Fibroblast of pulmonary artery (primary cell): Measurements from ENCODE around the gene COL12A1.

Experiments used
- DNase-seq: peaks from one replicate; pipeline ENCODE4 v3.0.0-alpha.2; 2010; ENCODE audit warnings: low read depth
- H3K4me3 ChIP-seq: replicated peaks from 2 replicates; pipeline ENCODE4 v1.5.1; 2011; ENCODE audit warnings: low read depth, mild to moderate bottlenecking, control low read depth, low read length, moderate library complexity
- TF ChIP-seq, protein P1 (sequence below): IDR thresholded peaks from 2 replicates; pipeline ENCODE4 v1.5.1; 2011; ENCODE audit warnings: mild to moderate bottlenecking, control low read depth, low read length, inconsistent platforms; ENCODE audit errors: missing control alignments

COL12A1 gene

GRCh38 chr6:75145211-75145610 is 60.6 kb downstream of the COL12A1 start:
- TF ChIP-seq, protein P1, sequence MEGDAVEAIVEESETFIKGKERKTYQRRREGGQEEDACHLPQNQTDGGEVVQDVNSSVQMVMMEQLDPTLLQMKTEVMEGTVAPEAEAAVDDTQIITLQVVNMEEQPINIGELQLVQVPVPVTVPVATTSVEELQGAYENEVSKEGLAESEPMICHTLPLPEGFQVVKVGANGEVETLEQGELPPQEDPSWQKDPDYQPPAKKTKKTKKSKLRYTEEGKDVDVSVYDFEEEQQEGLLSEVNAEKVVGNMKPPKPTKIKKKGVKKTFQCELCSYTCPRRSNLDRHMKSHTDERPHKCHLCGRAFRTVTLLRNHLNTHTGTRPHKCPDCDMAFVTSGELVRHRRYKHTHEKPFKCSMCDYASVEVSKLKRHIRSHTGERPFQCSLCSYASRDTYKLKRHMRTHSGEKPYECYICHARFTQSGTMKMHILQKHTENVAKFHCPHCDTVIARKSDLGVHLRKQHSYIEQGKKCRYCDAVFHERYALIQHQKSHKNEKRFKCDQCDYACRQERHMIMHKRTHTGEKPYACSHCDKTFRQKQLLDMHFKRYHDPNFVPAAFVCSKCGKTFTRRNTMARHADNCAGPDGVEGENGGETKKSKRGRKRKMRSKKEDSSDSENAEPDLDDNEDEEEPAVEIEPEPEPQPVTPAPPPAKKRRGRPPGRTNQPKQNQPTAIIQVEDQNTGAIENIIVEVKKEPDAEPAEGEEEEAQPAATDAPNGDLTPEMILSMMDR: no peak
- DNase-seq: no peak
- no peak overlapping the region for H3K4me3 ChIP-seq

- DNase-seq: no peak
- no peak overlapping the region for H3K4me3 ChIP-seq
- TF ChIP-seq, protein P1: no peak
Measured at GRCh38 chr6:75144386-75144785, 61.5 kb downstream of the COL12A1 start.

GRCh38 chr6:75143191-75143590 is 62.7 kb downstream of the COL12A1 start:
- TF ChIP-seq, protein P1: no peak
- peak; percentile 38 for DNase-seq
- H3K4me3 ChIP-seq: no peak overlapping the region

- no peak for DNase-seq
- TF ChIP-seq, protein P1: no peak
- H3K4me3 ChIP-seq: no peak overlapping the region
Measured at GRCh38 chr6:75142721-75143120, 63.1 kb downstream of the COL12A1 start.

DNA sequence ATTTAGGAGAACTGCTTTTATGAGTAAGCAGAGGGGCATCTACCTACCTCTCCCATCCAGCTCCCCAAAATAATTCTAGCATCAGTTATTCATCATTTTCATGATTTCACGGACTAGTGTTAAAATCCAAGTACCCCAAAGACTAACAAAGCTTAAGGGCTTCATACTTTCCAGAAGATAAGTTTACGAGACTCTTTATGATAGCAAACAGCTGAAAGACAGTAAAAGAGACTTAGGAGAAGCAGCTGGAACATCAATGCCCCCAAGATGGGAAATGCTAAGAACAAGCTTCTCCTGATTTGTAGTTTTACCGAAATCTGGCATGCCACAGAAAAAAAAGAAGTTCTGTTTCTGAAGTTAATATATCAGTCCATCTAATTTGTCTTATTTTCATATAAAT is 70.0 kb downstream of the COL12A1 start:
- DNase-seq: no peak
- TF ChIP-seq, protein P1: no peak
- no peak overlapping the region for H3K4me3 ChIP-seq

DNA sequence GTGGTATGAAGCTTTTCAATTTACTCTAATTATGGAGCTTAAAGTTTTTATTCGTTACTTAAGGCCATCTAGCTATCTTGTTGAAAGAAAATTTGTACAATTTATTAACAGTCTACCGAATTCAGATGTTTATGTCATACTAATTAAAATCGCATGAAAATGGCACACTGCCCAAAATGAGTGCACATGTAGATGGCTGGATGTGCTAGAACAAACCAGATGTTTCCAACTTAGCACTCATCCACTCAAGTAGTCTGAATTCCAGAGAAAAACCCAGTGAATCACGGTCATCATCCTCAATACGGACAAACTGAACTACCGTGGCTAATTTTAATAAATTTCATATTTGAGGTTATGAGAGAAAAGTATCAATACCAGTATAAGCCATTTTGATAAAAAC is 70.4 kb downstream of the COL12A1 start:
- TF ChIP-seq, protein P1: no peak
- H3K4me3 ChIP-seq: no peak overlapping the region
- no peak for DNase-seq

DNA sequence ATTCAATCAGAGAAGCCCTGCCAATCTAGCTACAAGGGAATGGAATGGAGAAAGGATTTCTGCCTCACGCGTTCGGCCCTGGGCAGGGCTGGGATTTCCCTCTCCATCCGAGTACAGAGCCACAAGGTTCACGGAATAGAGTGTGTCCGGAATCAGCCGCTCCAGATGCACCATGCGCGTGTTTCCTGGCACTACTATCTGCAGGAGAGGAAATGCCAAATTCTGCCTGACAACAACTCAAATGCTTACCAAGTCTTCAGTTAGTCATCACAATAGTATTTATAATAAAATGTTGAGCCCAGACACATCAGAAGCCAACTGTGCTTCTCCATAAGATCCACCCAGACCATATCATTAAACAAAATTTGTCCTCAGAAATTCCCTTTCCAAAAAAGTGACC is 75.1 kb downstream of the COL12A1 start:
- no peak overlapping the region for H3K4me3 ChIP-seq
- peak; percentile 53 for DNase-seq
- TF ChIP-seq, protein P1: no peak
